ENCODE measurements around the gene ZNF318. TPM values are rescaled to one million over a fixed set of nuclear protein-coding genes. Genes with fewer than 3 reads are reported as not detected.
"Not testable (repeated sequence)": the region's sequence is repeated elsewhere in the genome, so short reads cannot be mapped to it uniquely, and the experiment has no call there.

ZNF318 gene
- total and polyA plus RNA-seq, 3 donors from 2014 or later: 79.7 to 123 (median 97.9) TPM

- TF ChIP-seq CTCF (IDR thresholded peaks at IDR 0.05): no peak
- TF ChIP-seq POLR2A (IDR thresholded peaks at IDR 0.05): no peak
- intact Hi-C loops (cut with DNase I; ENCODE audit: low total_unique reads): no loop called here
- Histone ChIP-seq H3K4me1 (no peaks in the 10 kb centered on the region), H3K36me3 (ENCODE audit: low read depth, missing control alignments) (no peaks in the 10 kb centered on the region), H3K27ac (no peak overlapping the region), H3K9me3 (no peaks in the 10 kb centered on the region), H3K4me3 (no peak overlapping the region), H3K27me3 (no peaks in the 10 kb centered on the region)
- no peak for DNase-seq
These were observed 10.1 kb downstream of the ZNF318 start for GRCh38 chr6:43359381-43359780.

GRCh38 chr6:43355862-43356590, 13.4 kb downstream of the ZNF318 start:
- H3K27me3 ChIP-seq: no peaks in the 10 kb centered on the region
- intact Hi-C loops (cut with DNase I; ENCODE audit: low total_unique reads): no loop called here
- no peaks in the 10 kb centered on the region for H3K4me1 ChIP-seq
- no peaks in the 10 kb centered on the region for H3K36me3 ChIP-seq (ENCODE audit: low read depth, missing control alignments)
- H3K4me3 ChIP-seq: no peak overlapping the region
- no peak for DNase-seq
- no peaks in the 10 kb centered on the region for H3K9me3 ChIP-seq
- H3K27ac ChIP-seq: no peak overlapping the region
- TF ChIP-seq CTCF (IDR thresholded peaks at IDR 0.05) (no peak), POLR2A (IDR thresholded peaks at IDR 0.05) (no peak)
- WGBS, 2 donors: 78 to 86% methylated on average over 2 of the region's 2 CpGs

GRCh38 chr6:43351951-43352350, 17.5 kb downstream of the ZNF318 start:
- H3K9me3 ChIP-seq; intact Hi-C loops (cut with DNase I; ENCODE audit: low total_unique reads); H3K27me3 ChIP-seq; H3K27ac ChIP-seq; H3K4me1 ChIP-seq; DNase-seq; H3K4me3 ChIP-seq; H3K36me3 ChIP-seq (ENCODE audit: low read depth, missing control alignments): not testable (repeated sequence)
- 87 to 88% methylated on average over 5 of the region's 5 CpGs for WGBS, 2 donors

- no peak for DNase-seq
- H3K36me3 ChIP-seq (ENCODE audit: low read depth, missing control alignments): no peaks in the 10 kb centered on the region
These were observed 22.0 kb downstream of the ZNF318 start for GRCh38 chr6:43347444-43347843.

GRCh38 chr6:43347021-43347420, 22.4 kb downstream of the ZNF318 start:
- intact Hi-C loops (cut with DNase I; ENCODE audit: low total_unique reads): no loop called here
- Histone ChIP-seq H3K36me3 (ENCODE audit: low read depth, missing control alignments) (no peaks in the 10 kb centered on the region), H3K4me3 (no peak overlapping the region), H3K27ac (no peak overlapping the region), H3K4me1 (no peaks in the 10 kb centered on the region), H3K27me3 (no peaks in the 10 kb centered on the region), H3K9me3 (no peaks in the 10 kb centered on the region)
- no peak for DNase-seq
- TF ChIP-seq POLR2A (IDR thresholded peaks at IDR 0.05): no peak
- no peak for TF ChIP-seq CTCF (IDR thresholded peaks at IDR 0.05)
- WGBS, 2 donors: 81% methylated on average over 3 of the region's 3 CpGs

More at GRCh38 chr6:43347444-43347843, 22.0 kb downstream of the ZNF318 start:
- intact Hi-C loops (cut with DNase I; ENCODE audit: low total_unique reads): no loop called here
- no peak overlapping the region for H3K4me3 ChIP-seq
- no peaks in the 10 kb centered on the region for H3K4me1 ChIP-seq
- H3K27me3 ChIP-seq: no peaks in the 10 kb centered on the region
- H3K27ac ChIP-seq: no peak overlapping the region
- 92 to 93% methylated on average over 3 of the region's 3 CpGs for WGBS, 2 donors
- TF ChIP-seq POLR2A (IDR thresholded peaks at IDR 0.05) (no peak), CTCF (IDR thresholded peaks at IDR 0.05) (no peak)
- no peaks in the 10 kb centered on the region for H3K9me3 ChIP-seq

GRCh38 chr6:43346243-43346642, 23.2 kb downstream of the ZNF318 start:
- H3K9me3 ChIP-seq; H3K4me3 ChIP-seq; H3K36me3 ChIP-seq (ENCODE audit: low read depth, missing control alignments); H3K4me1 ChIP-seq; H3K27me3 ChIP-seq; H3K27ac ChIP-seq; DNase-seq; intact Hi-C loops (cut with DNase I; ENCODE audit: low total_unique reads): not testable (repeated sequence)
- WGBS, 2 donors: 91 to 96% methylated on average over 11 of the region's 11 CpGs
